ENCODE measurements around the gene RPLP1.
"Not testable (repeated sequence)": the region's sequence is repeated elsewhere in the genome, so short reads cannot be mapped to it uniquely, and the experiment has no call there.

The RPLP1 gene

DNA sequence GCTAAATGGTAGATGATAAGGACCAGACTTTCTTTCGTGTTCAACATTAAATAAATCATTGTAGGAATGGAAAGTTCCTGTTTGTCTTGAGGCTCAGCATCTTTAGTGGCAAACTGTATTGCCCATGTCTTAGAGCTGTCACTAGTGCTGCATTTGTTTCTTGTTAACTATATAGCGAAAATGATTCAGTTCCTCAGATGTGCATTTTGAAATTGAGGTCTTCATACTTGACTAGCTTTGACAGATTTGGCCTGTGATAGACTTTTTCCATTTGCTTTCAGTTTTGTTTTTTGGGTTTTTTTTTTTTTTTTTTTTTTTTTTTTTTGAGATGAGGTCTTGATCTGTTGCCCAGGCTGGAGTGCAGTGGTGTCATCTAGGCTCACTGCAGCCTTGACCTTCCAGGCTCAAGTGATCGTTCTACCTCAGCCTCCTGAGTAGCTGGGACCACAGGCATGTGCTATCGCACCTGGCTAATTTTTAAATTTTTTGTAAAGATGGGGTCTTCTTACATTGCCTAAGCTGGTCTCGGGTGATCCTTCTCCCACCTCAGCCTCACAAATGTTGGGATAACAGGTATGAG is 9.5 kb upstream of the RPLP1 start:
- DNase-seq: no peak

DNA sequence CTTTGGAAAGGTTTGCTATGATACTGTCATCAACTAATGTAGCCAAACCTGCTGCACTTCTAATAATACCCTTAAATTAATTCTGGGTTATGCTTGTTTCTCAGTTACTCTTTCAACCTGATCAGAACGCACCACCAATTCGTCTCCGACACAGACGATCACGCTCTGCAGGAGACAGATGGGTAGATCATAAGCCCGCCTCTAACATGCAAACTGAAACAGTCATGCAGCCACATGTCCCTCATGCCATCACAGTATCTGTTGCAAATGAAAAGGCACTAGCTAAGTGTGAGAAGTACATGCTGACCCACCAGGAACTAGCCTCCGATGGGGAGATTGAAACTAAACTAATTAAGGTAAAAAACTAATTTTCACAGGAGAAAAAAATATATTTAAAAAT is 7.9 kb upstream of the RPLP1 start:
- DNase-seq: no peak

- no peak for DNase-seq
These were observed 5.7 kb upstream of the RPLP1 start for GRCh38 chr15:69446953-69447352.

DNA sequence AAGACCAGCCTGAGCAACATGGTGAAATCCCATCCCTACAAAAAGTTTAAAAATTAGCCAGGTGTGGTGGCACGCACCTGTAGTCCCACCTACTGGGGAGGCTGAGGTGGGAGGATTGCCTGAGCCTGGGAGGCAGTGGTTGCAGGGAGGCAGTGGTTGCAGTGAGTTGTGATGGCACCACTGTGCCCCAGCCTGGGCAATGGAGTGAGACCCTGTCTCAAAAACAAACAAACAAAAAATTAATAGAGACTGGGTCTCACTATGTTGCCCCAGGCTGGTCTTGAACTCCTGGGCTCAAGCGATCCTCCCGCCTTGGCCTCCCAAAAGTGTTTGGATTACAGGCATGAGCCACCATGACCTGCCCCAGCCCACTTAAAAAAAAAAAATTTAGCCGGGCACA is 2.4 kb upstream of the RPLP1 start:
- DNase-seq: not testable (repeated sequence)

- no peak for DNase-seq
These were observed 1.5 kb upstream of the RPLP1 start for GRCh38 chr15:69450968-69451695.

DNA sequence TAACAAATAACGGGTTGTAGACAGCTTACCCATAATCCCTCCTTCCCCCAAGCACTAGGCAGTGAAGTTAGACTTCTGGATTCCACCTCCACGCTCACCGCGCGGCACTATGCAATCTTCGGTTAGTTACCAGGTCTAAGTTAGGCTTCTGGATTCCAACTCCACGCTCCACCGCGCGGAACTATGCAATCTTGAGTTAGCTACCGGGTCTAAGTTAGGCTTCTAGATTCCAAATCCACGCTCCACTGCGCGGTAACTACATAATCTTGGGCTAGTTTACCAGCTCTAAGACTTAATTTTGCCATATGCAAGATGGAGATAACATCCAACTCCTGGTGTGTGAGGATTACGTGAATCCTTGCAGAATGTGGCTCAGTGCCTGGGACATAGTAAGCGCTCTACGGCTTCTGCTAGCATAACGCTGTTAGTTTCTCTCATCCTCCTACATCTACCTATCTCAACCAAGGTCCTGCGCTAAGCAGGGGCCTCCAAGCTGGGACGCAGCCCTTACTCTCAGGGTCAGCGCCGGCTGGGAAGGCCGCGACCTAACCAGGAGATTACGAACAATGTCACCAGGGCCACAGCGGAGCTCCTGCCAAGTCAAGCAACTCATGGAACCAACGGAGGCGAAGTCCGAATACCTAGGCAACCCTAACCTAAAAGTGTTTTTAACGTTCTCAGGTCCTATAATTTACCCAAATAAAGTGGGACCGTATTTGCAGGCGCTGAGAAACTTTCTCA is 497 bp upstream of the RPLP1 start:
- DNase-seq: no peak

DNA sequence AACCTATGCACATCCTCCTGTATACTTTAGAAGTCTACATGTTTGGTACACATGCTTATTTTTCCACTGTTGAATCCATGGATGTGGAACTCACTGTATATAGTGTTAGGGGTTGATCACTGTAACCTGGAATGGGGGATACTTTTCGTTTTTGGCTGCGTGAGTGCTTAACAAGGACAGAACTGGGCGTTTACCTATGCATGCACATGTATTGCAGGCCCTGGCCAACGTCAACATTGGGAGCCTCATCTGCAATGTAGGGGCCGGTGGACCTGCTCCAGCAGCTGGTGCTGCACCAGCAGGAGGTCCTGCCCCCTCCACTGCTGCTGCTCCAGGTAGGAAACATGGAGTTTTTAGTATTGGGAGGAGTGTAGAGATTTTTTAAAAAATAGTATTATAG is 2.3 kb downstream of the RPLP1 start:
- DNase-seq: no peak

DNA sequence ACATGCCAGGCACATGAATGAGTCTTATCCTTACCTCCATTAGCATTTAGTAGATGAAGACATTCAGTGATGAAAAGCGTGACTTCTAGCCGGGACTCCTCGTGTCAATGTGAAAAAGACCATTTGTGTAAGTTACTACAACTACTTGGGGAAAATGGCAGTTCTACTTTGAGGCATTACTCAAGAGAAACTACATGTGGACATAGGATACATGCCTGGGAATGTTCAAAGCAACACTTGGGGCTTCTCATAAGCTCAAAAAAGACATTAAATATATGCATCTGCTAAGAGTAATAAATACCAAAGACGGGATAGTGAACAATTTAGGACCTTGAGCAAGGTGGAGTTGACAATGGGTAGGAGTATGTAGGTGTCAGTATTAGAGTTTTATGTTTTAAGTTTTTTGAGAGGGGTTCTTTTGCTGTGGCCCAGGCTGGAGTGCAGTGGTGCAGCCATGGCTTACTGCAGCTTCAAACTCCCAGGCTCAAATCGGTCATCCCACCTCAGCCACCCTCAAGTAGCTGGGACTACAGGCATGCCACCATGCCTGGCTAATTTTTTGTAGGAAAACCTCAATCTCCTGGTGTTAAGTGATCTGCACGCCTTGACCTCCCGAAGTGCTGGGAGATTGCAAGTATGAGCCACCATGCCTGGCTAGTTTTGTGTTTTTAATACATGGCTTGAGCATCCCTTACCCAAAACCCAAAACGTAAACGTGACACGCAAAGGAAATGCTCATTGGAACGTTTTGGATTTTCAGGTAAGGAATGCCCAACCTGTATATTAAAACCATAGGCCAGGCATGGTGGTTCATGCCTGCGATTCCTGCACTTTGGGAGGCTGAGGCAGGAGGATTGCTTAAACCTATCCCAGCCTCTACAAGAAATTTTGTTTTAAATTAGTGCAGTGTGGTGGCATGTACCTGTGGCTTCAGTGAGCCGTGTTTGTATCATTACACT is 3.9 kb downstream of the RPLP1 start:
- DNase-seq: no peak

DNA sequence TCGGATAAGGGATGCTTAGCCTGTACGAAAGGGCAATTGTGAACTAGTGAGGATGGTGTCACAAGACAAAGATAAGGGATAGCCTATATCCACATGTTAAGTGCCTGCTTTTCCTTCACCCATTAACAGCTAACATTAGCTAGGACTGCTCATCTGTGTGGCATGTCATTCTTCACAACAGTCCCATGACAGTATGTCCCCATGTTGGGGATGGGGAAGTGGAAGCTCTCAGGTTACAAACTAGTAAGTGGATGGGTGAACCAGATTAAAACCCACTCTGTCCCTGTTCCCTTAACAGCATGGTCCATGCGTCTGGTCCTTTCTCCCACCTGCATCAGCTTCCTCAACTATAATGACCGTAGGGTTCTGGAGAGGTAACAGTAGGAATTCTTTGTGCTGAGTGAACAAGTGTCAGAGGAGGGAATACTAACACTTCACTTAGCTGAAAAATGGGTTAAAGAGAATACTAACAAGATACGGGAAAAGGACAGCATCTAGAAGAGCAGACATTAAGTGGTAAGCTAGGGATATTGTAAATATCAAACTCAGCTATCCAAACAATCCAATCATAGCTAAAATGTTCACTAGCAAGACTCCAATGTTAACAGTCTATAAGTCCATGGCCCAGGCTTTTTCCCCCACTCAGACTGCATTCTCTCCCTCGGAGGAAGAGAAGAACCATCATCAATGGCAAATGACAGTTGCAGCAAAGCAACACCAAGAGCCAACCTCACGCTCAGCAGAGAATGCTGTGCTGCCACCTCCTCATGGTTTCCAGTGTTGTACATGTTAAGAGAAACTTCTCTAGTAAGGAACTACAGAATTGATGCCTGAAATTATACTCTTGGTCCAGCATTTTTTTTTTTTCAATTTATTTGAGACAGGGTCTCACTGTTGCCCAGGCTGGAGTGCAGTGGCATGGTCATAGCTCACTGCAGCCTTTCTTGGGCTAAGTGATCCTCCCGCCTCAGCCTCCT is 5.0 kb downstream of the RPLP1 start:
- no peak for DNase-seq

- DNase-seq: no peak
These were observed 6.4 kb downstream of the RPLP1 start for GRCh38 chr15:69459066-69459465.

DNA sequence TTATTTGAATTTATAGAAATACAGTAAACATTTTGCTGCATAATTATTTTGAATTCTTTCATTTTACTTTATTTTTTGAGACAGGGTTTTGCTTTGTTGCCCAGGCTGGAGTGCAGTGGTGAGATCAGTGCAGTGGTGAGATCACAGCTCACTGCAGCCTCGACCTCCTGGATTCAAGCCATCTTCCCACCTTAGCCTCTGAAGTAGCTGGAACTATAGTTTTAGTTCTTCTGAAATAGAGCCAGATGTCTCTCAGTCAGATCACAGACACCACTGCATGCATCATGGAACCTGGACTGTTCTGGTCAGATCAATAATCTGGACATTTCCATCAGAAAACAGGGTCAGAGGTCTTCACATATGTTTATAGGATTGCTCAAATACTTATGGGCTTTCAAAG is 7.9 kb downstream of the RPLP1 start:
- DNase-seq: no peak

- no peak for DNase-seq
These were observed 9.4 kb downstream of the RPLP1 start for GRCh38 chr15:69462030-69462492.

GRCh38 chr15:69462493-69463181 is 10.0 kb downstream of the RPLP1 start:
- DNase-seq: peak; percentile 96

DNA sequence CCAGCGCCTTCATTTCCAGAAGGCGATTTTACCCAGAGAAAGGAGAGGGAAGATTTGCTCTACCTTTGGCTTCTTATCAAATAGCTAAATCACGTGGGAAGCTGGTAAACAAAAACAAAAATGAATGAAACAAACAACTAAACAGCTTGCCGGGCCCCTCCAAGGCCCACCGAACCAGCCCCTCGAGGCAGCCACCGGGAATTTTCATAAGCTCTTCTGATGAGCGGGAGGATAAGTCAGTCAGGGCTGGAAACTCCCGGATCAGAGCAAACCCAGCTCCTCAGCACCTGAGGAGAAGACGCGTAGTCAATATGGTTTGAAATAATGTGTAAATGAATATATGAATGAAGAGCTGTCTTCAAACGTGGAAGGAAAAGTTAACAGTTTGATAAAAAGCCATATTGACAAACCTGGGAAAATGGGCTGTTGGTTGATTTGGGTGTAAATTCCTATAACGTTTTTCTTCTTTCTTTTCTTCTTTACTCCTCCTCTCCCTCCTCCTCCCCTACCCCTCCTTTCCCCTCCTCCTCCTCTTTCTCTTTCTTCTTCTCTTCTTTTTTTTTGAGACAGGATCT is 10.7 kb downstream of the RPLP1 start:
- no peak for DNase-seq

GRCh38 chr15:69465253-69465652 is 12.6 kb downstream of the RPLP1 start:
- no peak for DNase-seq

DNA sequence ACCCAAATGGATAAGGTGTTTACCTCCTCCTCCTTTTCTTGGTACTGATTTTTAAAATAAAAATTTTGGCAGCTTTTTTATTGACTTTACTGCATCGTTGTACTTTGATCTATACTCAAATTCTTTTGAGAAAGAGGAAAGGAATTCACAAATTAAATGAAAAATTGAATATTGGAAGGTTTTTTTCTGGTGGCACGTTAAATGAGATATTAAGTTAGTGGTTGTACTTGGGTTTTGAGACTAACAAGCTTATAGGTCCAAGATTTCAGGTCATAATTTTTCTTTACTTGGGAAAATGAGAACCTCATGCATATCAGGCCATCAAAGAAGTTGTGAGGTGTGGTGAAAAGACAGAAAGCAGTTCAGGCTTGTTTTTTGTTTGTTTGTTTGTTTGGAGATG is 14.1 kb downstream of the RPLP1 start:
- DNase-seq: no peak

DNA sequence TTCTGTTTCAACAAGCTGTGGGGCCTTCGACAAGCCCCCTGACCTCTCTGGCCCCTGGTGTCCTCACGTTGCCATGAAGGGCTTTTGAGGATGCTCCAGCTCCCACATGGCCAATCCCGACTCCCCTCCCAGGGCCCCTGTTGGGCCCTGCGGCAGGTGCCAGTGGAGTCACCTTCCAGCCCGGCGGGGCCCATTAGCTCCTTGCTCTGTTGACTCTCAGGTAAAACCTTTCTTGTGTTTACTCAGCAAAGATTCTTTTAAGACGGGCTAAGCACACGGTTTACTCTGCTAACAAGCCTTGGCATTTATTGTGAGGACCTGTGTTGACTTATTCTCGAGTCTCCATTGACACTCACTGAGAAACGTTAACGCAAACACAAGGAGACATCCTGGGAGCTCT is 15.0 kb downstream of the RPLP1 start:
- no peak for DNase-seq

DNA sequence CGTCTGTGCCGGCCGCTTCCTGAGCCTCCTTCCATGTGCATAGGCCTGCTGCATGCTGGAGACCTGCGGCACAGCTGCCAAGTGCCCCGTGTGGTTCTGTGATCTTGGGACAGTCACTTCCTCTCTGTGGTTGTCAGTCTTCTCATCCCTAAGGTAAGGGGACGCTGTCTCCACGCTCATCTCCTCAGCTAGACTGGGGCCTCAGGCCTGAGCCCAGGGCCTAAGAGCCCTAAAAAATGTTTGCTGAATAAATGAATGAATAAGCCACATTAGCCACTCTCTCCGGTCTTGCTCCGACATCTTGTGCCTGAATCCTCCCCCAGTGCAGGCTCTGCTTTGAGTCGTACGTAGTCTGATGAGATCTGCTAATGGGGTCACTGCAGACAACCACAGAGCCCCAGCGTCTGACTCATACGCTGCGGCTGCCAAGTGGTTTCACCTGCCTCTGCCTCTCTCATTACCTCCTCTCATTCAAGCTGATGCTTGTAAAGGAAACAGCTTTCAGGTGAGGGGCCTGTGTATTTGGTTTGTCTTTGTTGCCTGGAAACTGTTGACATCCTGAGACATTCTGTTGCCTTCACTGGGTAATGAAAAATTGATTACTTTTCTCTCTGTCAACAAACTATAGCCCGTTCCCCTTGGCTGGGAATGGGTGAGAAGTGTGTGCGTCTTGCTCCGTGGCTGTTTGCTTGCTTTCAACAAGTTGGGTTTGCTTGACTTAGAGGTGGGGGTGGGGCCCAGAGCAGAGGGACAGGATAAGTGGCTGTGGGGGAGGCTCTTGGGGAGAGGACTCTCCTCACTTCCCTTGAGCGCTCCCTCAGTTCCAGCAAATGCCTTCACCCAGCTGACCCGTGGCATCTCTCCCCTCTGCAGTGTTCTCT is 15.9 kb downstream of the RPLP1 start:
- DNase-seq: peak; percentile 82

DNA sequence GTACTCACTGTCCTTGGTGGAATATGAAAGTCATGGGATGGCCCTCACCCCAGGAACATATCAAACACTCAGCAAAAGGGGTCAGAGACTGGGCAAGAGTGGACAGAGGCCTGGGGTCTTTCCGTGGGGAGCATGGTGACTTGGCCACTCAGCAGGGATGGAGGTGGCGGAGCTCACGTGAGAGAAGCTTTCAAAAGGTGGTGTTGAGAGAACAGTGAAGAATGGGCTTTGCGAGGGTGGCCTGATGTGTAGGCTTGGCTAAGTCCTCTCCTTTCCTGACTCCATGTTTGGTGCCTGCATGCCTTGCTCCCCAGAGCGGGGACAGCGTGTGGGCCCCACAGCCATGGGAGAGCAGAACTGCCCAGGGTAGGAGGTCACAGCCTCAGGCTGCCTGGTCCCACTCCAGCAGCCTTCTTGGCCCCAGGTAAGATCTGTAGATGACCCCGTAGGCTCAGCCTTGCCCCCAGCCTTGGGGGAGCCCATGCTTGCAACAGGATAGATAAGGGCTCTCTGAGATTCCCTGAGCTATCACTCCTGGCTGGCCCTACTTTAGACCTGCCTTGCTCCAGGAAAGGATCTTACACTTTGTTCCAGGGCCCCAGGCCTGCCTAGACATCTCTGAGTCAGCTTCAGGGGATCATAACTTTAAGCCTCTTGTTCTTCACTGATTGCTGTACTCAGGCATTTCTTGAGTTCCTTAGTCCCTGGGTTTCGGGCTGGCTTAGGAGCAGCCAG is 17.0 kb downstream of the RPLP1 start:
- no peak for DNase-seq

All from stimulated activated CD8-positive, alpha-beta memory T cell treated with anti-CD3 and anti-CD28 coated beads, Interleukin-4, amount 100 ng/mL, for 48 hours (primary cell).